Liver (tissue), 9 donors: ENCODE results near the gene TNC. TPM values are rescaled to one million over a fixed set of nuclear protein-coding genes. Genes with fewer than 3 reads are reported as not detected.

ENCODE experiments used
- DNase-seq: peaks from one replicate; pipeline ENCODE4 v3.0.0-alpha.2; 2017; ENCODE audit warnings: low spot score
- H3K27ac ChIP-seq, 2 donors: one replicate each; pipeline ENCODE4 v1.7.0; 2013; ENCODE audit warnings: inconsistent platforms in 2 of 2, low read length in 2 of 2, control low read depth in 1 of 2, low read depth in 1 of 2, mild to moderate bottlenecking in 1 of 2
- H3K27me3 ChIP-seq, 4 donors: one replicate each; pipeline versions ENCODE4 v1.6.1 to v1.7.0; 2013; ENCODE audit warnings: low read length in 3 of 4, inconsistent platforms in 1 of 4, mild to moderate bottlenecking in 1 of 4, moderate library complexity in 1 of 4; ENCODE audit not compliant: control insufficient read depth in 4 of 4, insufficient read depth in 4 of 4
- H3K36me3 ChIP-seq, 4 donors: one replicate each; pipeline versions ENCODE4 v1.6.1 to v1.7.0; 2013; ENCODE audit warnings: low read length in 3 of 4, mild to moderate bottlenecking in 3 of 4, low read depth in 1 of 4, moderate library complexity in 1 of 4; ENCODE audit not compliant: control insufficient read depth in 4 of 4, insufficient read depth in 3 of 4
- H3K4me1 ChIP-seq, 4 donors: one replicate each; pipeline versions ENCODE4 v1.6.1 to v1.7.0; 2013; ENCODE audit warnings: low read length in 3 of 4, mild to moderate bottlenecking in 3 of 4, moderate library complexity in 1 of 4; ENCODE audit not compliant: control insufficient read depth in 4 of 4, insufficient read depth in 4 of 4
- H3K4me3 ChIP-seq, 3 donors: one replicate each; pipeline versions ENCODE4 v1.6.1 to v1.7.0; 2013; ENCODE audit warnings: low read length in 3 of 3, control low read depth in 1 of 3, low read depth in 1 of 3, mild to moderate bottlenecking in 1 of 3
- H3K9ac ChIP-seq, 2 donors: one replicate each; pipeline ENCODE4 v1.7.0; 2013; ENCODE audit warnings: low read length in 2 of 2, mild to moderate bottlenecking in 2 of 2, moderate library complexity in 2 of 2, control low read depth in 1 of 2, low read depth in 1 of 2
- H3K9me3 ChIP-seq, 4 donors: one replicate each; pipeline versions ENCODE4 v1.6.1 to v1.7.0; 2013; ENCODE audit warnings: low read length in 3 of 4; ENCODE audit not compliant: control insufficient read depth in 4 of 4
- EGR1 ChIP-seq, 2 donors: IDR thresholded peaks; 2 replicates each; pipeline ENCODE4 v1.6.1; 2016 to 2018; ENCODE audit warnings: antibody characterized with exemption in 2 of 2, low read depth in 2 of 2
- FOXA1 ChIP-seq: IDR thresholded peaks from 2 replicates; pipeline ENCODE4 v1.6.1; 2016; ENCODE audit warnings: antibody characterized with exemption
- FOXA2 ChIP-seq: IDR thresholded peaks from 2 replicates; pipeline ENCODE4 v1.6.1; 2016; ENCODE audit warnings: antibody characterized with exemption
- GABPA ChIP-seq, 2 donors: IDR thresholded peaks in 1 of 2; conservative IDR thresholded peaks in 1 of 2; 2 replicates each; pipeline ENCODE4 v1.6.1; 2016; ENCODE audit warnings: antibody characterized with exemption in 2 of 2, mild to moderate bottlenecking in 1 of 2, moderate library complexity in 1 of 2
- HNF4A ChIP-seq, 2 donors: conservative IDR thresholded peaks; 2 replicates each; pipeline ENCODE4 v1.6.1; 2016; ENCODE audit warnings: antibody characterized with exemption in 2 of 2, mild to moderate bottlenecking in 2 of 2
- HNF4G ChIP-seq: IDR thresholded peaks from 2 replicates; pipeline ENCODE4 v1.6.1; 2016; ENCODE audit warnings: antibody characterized with exemption
- JUND ChIP-seq, 2 donors: IDR thresholded peaks; 2 replicates each; pipeline ENCODE4 v1.6.1; 2016; ENCODE audit warnings: antibody characterized with exemption in 2 of 2
- NR2F2 ChIP-seq: IDR thresholded peaks from 2 replicates; pipeline ENCODE4 v1.6.1; 2016; ENCODE audit warnings: antibody characterized with exemption
- RAD21 ChIP-seq, 2 donors: IDR thresholded peaks; 2 replicates each; pipeline ENCODE4 v1.6.1; 2016; ENCODE audit warnings: antibody characterized with exemption in 2 of 2, mild to moderate bottlenecking in 2 of 2
- RXRA ChIP-seq, 2 donors: IDR thresholded peaks; 2 replicates each; pipeline ENCODE4 v1.6.1; 2017 to 2018; ENCODE audit warnings: antibody characterized with exemption in 2 of 2, mild to moderate bottlenecking in 1 of 2
- SP1 ChIP-seq: IDR thresholded peaks from 2 replicates; pipeline ENCODE4 v1.6.1; 2018; ENCODE audit warnings: antibody characterized with exemption, mild to moderate bottlenecking
- TAF1 ChIP-seq: conservative IDR thresholded peaks from 2 replicates; pipeline ENCODE4 v1.6.1; 2016; ENCODE audit warnings: antibody characterized with exemption, mild to moderate bottlenecking
- YY1 ChIP-seq: IDR thresholded peaks from 2 replicates; pipeline ENCODE4 v1.6.1; 2016; ENCODE audit warnings: antibody characterized with exemption, mild to moderate bottlenecking
- whole genome bisulfite sequencing: extraction: QIAGEN DNeasy Blood & Tissue Kit; methylation state at CpG from one replicate; pipeline ENCODE4 v1.1.7; 2013; 5-methylcytosine and 5-hydroxymethylcytosine counted together
- polyA plus RNA-seq, 2 donors: library from polyadenylated mRNA; stranded (reverse) in 1 of 2; unstranded in 1 of 2; fragments of 200-250 nt in 1 of 2; fragments of >200 nt in 1 of 2; fragmentation: Nextera tagmentation in 1 of 2; extraction: Ambion mirVana in 1 of 2; gene quantifications; one replicate each; pipeline versions ENCODE4 v1.2.1 to v1.2.3, GENCODE V29; 2013 to 2015
- total RNA-seq, 2 donors: library from RNA; depleted of rRNA; stranded (reverse); fragments of >200 nt; gene quantifications; one replicate each; pipeline ENCODE4 v1.2.3, GENCODE V29; 2014
- TF ChIP-seq, protein P1 (sequence below): IDR thresholded peaks from 2 replicates; pipeline ENCODE4 v1.6.1; 2016; ENCODE audit warnings: antibody characterized with exemption
- TF ChIP-seq, protein P2 (sequence below): IDR thresholded peaks from 2 replicates; pipeline ENCODE4 v1.6.1; 2016; ENCODE audit warnings: antibody characterized with exemption
- TF ChIP-seq, protein P3 (sequence below): fragments of 150-350 bp; IDR thresholded peaks from 2 replicates; pipeline ENCODE4 v1.5.1; 2017; ENCODE audit warnings: improper control_type of control experiment, low read depth, low read length; ENCODE audit not compliant: missing input control
- TF ChIP-seq, protein P4 (sequence below): IDR thresholded peaks from 2 replicates; pipeline ENCODE4 v1.6.1; 2016; ENCODE audit warnings: antibody characterized with exemption, mild to moderate bottlenecking
- TF ChIP-seq, protein P5 (sequence below): IDR thresholded peaks from 2 replicates; pipeline ENCODE4 v1.6.1; 2016; ENCODE audit warnings: antibody characterized with exemption
- donor health status: healthy.
- donor health status: healthy.
- donor health status: healthy.
- donor health status: healthy.
- donor health status: healthy.

The TNC gene
- total and polyA plus RNA-seq, 4 donors = 0.19 to 6.3 (median 1.8) TPM

DNA sequence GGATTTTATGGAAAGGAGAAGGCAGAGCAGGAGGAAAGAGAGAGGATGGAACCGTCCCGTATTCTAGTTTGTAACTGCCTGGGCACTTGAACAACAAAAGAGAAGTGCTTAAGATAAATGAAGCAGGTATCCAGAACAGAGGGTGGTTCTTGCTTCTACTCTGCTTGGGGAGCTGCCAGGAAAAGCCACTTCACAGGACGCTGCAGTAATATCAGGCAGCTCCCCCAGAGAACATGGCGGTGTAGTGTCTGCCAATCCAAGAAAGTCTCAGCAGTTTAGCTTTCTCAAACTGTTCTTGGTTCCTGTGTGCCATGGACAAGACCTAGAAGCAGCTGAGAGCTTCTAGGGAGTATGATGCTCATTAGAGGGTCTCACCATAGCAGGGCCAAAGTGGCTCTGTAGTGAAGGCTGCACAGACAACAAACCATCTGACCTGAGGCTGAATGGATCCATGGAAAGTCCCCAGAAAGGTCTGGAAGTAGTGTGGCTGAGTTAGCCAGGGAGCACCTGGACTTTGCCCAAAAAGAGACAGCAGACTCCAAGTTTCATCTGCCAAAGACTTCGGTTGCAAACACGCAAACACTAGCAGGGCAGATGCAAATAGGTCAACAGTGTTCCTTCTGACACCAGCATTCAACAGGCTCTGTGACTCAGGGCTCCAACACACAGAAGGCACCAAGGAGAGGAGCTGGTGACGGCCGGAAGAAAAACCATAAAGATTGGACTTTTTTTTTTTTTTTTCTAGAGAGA is 115.4 kb downstream of the TNC start:
- 48% methylated on average over 8 of the region's 8 CpGs for WGBS
- no peak for DNase-seq
- H3K9ac ChIP-seq = no peak overlapping the region
- no peak overlapping the region for H3K27ac ChIP-seq
- no peaks in the 10 kb centered on the region for H3K27me3 ChIP-seq
- peak; percentile 39 to 52 for TF ChIP-seq HNF4A (conservative IDR thresholded peaks at IDR 0.05)
- no peak for TF ChIP-seq FOXA1
- H3K4me1 ChIP-seq = peaks cover 0 to 5% (median 0%) of the 10 kb centered on the region in 4 donors
- no peaks in the 10 kb centered on the region for H3K36me3 ChIP-seq
- no peaks in the 10 kb centered on the region for H3K9me3 ChIP-seq
- H3K4me3 ChIP-seq = no peak overlapping the region

DNA sequence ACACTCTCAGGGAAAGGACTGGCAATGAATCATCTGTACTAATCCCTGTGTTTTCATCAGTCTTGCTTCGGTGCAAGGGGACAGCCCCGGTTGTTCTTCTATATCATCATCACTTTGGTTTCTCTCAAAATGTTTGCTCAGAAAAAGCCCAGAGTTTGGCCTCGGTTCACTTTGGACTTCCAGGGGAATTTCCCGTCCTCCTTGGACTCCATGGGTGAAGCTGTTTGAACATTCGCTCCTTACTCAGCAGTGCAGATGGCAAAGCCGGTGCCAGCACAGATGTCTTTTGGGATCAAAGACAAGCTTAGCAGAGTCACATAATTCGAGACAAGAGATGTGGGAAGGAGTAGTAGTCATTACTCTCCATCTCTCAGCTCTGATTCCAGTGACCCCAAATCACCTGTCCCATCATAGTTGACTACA is 117.7 kb downstream of the TNC start:
- no peak overlapping the region for H3K9ac ChIP-seq
- no peak for DNase-seq
- TF ChIP-seq FOXA1 (no peak), GABPA (IDR thresholded peaks at IDR 0.05 in 1 of 2, conservative IDR thresholded peaks at IDR 0.05 in 1 of 2) (no peak), JUND (IDR thresholded peaks at IDR 0.05) (no peak), FOXA2 (no peak), EGR1 (IDR thresholded peaks at IDR 0.05; ENCODE audit: low read depth in 2 of 2) (no peak), RAD21 (IDR thresholded peaks at IDR 0.05) (no peak), HNF4A (conservative IDR thresholded peaks at IDR 0.05) (no peak), YY1 (no peak), SP1 (no peak), NR2F2 (no peak), TAF1 (no peak), HNF4G (no peak), RXRA (IDR thresholded peaks at IDR 0.05) (no peak)
- TF ChIP-seq, protein P1, sequence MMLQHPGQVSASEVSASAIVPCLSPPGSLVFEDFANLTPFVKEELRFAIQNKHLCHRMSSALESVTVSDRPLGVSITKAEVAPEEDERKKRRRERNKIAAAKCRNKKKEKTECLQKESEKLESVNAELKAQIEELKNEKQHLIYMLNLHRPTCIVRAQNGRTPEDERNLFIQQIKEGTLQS = no peak
- TF ChIP-seq, protein P2, sequence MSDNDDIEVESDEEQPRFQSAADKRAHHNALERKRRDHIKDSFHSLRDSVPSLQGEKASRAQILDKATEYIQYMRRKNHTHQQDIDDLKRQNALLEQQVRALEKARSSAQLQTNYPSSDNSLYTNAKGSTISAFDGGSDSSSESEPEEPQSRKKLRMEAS = no peak
- TF ChIP-seq, protein P3, sequence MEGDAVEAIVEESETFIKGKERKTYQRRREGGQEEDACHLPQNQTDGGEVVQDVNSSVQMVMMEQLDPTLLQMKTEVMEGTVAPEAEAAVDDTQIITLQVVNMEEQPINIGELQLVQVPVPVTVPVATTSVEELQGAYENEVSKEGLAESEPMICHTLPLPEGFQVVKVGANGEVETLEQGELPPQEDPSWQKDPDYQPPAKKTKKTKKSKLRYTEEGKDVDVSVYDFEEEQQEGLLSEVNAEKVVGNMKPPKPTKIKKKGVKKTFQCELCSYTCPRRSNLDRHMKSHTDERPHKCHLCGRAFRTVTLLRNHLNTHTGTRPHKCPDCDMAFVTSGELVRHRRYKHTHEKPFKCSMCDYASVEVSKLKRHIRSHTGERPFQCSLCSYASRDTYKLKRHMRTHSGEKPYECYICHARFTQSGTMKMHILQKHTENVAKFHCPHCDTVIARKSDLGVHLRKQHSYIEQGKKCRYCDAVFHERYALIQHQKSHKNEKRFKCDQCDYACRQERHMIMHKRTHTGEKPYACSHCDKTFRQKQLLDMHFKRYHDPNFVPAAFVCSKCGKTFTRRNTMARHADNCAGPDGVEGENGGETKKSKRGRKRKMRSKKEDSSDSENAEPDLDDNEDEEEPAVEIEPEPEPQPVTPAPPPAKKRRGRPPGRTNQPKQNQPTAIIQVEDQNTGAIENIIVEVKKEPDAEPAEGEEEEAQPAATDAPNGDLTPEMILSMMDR = no peak
- TF ChIP-seq, protein P4, sequence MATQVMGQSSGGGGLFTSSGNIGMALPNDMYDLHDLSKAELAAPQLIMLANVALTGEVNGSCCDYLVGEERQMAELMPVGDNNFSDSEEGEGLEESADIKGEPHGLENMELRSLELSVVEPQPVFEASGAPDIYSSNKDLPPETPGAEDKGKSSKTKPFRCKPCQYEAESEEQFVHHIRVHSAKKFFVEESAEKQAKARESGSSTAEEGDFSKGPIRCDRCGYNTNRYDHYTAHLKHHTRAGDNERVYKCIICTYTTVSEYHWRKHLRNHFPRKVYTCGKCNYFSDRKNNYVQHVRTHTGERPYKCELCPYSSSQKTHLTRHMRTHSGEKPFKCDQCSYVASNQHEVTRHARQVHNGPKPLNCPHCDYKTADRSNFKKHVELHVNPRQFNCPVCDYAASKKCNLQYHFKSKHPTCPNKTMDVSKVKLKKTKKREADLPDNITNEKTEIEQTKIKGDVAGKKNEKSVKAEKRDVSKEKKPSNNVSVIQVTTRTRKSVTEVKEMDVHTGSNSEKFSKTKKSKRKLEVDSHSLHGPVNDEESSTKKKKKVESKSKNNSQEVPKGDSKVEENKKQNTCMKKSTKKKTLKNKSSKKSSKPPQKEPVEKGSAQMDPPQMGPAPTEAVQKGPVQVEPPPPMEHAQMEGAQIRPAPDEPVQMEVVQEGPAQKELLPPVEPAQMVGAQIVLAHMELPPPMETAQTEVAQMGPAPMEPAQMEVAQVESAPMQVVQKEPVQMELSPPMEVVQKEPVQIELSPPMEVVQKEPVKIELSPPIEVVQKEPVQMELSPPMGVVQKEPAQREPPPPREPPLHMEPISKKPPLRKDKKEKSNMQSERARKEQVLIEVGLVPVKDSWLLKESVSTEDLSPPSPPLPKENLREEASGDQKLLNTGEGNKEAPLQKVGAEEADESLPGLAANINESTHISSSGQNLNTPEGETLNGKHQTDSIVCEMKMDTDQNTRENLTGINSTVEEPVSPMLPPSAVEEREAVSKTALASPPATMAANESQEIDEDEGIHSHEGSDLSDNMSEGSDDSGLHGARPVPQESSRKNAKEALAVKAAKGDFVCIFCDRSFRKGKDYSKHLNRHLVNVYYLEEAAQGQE = no peak
- TF ChIP-seq, protein P5, sequence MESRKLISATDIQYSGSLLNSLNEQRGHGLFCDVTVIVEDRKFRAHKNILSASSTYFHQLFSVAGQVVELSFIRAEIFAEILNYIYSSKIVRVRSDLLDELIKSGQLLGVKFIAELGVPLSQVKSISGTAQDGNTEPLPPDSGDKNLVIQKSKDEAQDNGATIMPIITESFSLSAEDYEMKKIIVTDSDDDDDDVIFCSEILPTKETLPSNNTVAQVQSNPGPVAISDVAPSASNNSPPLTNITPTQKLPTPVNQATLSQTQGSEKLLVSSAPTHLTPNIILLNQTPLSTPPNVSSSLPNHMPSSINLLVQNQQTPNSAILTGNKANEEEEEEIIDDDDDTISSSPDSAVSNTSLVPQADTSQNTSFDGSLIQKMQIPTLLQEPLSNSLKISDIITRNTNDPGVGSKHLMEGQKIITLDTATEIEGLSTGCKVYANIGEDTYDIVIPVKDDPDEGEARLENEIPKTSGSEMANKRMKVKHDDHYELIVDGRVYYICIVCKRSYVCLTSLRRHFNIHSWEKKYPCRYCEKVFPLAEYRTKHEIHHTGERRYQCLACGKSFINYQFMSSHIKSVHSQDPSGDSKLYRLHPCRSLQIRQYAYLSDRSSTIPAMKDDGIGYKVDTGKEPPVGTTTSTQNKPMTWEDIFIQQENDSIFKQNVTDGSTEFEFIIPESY = no peak
- H3K27ac ChIP-seq = no peak overlapping the region
- WGBS = 81% methylated on average over 7 of the region's 7 CpGs
- H3K27me3 ChIP-seq = no peaks in the 10 kb centered on the region
- H3K9me3 ChIP-seq = no peaks in the 10 kb centered on the region
- H3K4me3 ChIP-seq = no peak overlapping the region
- H3K36me3 ChIP-seq = no peaks in the 10 kb centered on the region
- H3K4me1 ChIP-seq = peaks cover 0 to 5% (median 0%) of the 10 kb centered on the region in 4 donors
